Measurements from ENCODE around the gene BTAF1.

The BTAF1 gene

DNA sequence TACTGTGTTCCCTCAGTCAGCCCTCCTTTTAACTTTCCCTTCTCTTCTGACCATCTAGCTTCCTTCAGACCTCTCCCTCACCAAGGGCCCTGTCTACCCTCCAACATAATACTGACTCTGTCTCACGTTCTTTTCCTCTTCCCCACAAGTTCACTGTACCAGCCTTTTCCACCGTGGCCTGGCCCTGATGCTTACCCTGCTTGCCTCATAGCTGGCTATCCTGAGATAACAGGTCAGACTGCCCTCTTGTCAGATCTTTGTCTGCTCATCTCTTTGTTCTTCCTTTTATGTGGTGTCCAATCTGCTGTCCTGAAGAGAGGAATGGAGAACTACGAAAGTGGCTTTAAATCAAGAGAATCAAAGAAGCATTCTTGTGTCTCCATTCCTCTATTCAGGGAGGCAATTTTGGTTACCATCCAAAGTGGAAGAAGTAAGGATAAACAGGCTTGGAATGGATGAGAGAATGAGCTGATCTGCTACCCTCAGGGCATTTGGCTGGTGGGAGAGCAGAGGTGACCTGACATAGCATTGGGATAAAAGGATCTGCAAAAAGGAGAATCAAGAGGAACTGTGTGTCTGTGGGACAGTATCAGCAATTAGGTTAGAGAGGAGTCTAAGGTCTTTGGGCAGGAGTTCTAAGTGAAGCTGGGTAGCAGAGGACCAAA lies 8.1 kb downstream of the BTAF1 start:
- TF ChIP-seq, protein P1, sequence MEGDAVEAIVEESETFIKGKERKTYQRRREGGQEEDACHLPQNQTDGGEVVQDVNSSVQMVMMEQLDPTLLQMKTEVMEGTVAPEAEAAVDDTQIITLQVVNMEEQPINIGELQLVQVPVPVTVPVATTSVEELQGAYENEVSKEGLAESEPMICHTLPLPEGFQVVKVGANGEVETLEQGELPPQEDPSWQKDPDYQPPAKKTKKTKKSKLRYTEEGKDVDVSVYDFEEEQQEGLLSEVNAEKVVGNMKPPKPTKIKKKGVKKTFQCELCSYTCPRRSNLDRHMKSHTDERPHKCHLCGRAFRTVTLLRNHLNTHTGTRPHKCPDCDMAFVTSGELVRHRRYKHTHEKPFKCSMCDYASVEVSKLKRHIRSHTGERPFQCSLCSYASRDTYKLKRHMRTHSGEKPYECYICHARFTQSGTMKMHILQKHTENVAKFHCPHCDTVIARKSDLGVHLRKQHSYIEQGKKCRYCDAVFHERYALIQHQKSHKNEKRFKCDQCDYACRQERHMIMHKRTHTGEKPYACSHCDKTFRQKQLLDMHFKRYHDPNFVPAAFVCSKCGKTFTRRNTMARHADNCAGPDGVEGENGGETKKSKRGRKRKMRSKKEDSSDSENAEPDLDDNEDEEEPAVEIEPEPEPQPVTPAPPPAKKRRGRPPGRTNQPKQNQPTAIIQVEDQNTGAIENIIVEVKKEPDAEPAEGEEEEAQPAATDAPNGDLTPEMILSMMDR (IDR thresholded peaks at IDR 0.05; ENCODE audit: insufficient read depth, low read depth, low read length, missing control alignments), result no peak
- no peak overlapping the region for H3K4me3 ChIP-seq (ENCODE audit: low read depth, low read length)
- DNase-seq (ENCODE audit: low read depth), result no peak

DNA sequence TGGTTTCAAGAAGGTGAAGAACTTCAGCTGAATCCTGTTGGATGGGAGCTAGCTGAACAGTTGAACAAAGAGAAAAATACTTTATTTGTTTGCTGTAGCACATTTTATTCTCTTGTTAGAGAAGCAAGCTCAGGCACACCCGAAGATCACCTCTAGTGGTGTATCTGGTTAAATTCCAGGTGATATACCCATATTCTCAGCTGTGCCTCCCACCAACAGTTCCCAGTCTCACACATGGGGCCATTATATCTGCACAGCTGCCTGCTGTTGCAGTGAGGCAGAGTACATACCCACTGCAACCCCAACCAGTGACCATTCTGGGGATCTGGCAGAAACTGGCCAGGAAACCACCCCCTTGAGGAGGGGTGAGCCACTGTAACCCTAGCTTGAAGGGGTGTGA lies 9.2 kb downstream of the BTAF1 start:
- no peak overlapping the region for H3K4me3 ChIP-seq (ENCODE audit: low read depth, low read length)
- TF ChIP-seq, protein P1 (IDR thresholded peaks at IDR 0.05; ENCODE audit: insufficient read depth, low read depth, low read length, missing control alignments), result no peak
- no peak for DNase-seq (ENCODE audit: low read depth)

DNA sequence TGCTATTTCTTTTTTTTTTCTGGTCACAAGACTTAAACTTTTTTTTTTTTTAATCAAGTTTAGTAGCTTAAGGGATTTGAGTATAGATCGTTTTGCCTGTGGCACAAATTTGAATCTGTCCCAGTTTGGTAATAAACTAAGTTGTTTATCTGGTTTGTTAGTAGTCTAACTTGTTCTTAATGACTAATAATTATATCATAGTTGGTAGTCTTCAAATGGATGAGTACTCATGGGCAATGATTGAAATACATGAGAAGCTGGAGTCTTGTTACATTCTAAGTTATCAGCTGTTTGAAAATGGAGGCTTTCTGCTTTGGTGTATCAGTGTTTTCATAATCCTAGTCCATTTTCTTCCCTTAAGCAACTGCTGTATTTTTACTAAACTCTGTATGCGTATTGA lies 12.3 kb downstream of the BTAF1 start:
- TF ChIP-seq, protein P1 (IDR thresholded peaks at IDR 0.05; ENCODE audit: insufficient read depth, low read depth, low read length, missing control alignments), result no peak
- DNase-seq (ENCODE audit: low read depth), result no peak
- H3K4me3 ChIP-seq (ENCODE audit: low read depth, low read length), result no peak overlapping the region

DNA sequence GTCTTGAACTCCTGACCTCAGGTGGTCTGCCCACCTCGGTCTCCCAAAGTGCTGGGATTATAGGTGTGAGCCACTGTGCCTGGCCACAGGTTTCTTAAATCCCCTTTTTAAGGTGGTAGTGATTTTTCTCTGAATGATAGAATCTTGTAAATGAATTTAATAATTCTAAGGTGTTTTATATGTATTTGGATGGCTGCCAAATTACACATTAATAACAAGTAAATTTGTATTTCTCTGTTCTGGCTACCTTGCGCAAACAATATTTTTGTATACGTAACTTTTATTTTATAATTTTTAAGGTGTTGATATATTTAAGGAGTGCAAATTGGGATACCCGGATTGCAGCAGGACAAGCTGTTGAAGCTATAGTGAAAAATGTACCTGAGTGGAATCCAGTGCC lies 16.1 kb downstream of the BTAF1 start:
- no peak overlapping the region for H3K4me3 ChIP-seq (ENCODE audit: low read depth, low read length)
- TF ChIP-seq, protein P1 (IDR thresholded peaks at IDR 0.05; ENCODE audit: insufficient read depth, low read depth, low read length, missing control alignments), result no peak
- no peak for DNase-seq (ENCODE audit: low read depth)

DNA sequence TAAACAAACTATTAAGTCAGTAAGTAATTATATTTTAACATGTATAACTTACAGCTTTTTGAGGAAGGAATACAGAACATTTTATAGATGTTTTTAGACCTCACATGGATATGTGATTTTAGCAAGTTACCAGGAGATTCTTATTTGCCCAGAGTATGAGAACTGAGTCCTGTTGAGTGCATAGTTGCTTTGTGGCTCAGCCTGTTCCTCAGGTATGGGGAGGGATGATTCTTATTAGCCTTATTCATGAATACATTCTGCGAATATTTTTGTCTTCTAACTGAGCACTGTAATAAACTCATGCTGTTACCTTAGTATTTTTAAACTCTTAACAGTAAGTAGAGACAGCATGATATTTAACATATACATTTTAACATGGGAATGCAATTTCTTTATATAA lies 17.9 kb downstream of the BTAF1 start:
- H3K4me3 ChIP-seq (ENCODE audit: low read depth, low read length), result no peak overlapping the region
- DNase-seq (ENCODE audit: low read depth), result no peak
- TF ChIP-seq, protein P1 (IDR thresholded peaks at IDR 0.05; ENCODE audit: insufficient read depth, low read depth, low read length, missing control alignments), result no peak

DNA sequence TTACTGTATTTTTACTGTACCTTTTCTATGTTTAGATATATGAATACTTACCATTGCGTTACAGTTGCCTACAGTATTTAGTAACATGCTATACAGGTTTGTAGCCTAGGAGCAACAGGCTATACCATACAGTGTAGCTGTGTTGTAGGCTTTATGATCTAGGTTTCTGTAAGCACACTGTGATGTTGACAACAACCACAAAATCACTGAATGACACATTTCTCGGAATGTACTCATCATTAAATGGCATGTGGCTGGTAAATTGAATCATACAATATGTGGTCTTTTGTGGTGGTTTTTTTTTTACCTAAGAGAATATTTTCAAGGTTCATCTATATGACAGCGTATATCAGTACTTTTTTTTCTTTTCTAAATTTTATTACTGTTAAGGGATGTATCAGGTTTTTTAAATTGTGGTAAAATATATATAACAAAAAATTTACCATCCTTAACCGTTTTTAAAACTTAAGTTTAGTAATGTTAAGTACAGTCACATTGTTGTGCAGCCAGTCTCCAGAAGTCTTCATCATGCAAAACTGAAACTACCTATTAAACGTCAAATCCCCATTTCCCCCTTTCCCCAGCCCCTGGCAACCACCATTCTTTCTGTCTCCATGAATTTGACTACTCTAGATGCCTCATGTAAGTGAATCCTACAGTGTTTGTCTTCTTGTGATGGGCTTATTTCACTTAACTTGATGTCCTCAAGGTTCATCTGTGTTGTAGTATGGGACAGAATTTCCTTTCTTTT lies 21.5 kb downstream of the BTAF1 start:
- peak; percentile 47 for DNase-seq (ENCODE audit: low read depth)
- TF ChIP-seq, protein P1 (IDR thresholded peaks at IDR 0.05; ENCODE audit: insufficient read depth, low read depth, low read length, missing control alignments), result no peak
- H3K4me3 ChIP-seq (ENCODE audit: low read depth, low read length), result no peak overlapping the region

Measured in GM12865 (cell line).